ENCODE measurements around the gene GDI1.
"Not testable (repeated sequence)": the region's sequence is repeated elsewhere in the genome, so short reads cannot be mapped to it uniquely, and the experiment has no call there.

GDI1 gene

GRCh38 chrX:154397888-154398667 lies 38.9 kb upstream of the GDI1 start, which contains the start of gene RPL10:
Gene RPL10, plus strand, starts transcription at chrX:154398377. Its CDS starts 143 bp downstream, at chrX:154398520.
- Histone ChIP-seq H3K27ac (peak within 1 kb of the TSS; percentile 99), H3K27me3 (replicated peaks) (no peaks in the 10 kb centered on the region), H3K36me3 (replicated peaks) (peaks cover 32% of the 10 kb centered on the region), H3K4me3 (ENCODE audit: low read depth, low read length) (peak within 1 kb of the TSS; percentile 86)
- TF ChIP-seq CTCF (IDR thresholded peaks at IDR 0.05; ENCODE audit: low read depth, low read length, missing control alignments), result no peak
- in situ Hi-C loops (cut with HindIII; ENCODE audit: low pct_ligation_motif_present, low sequenced_read_pairs), result no loop called here
- peak; percentile 94 for DNase-seq

GRCh38 chrX:154398668-154399526 lies 38.1 kb upstream of the GDI1 start:
- peak overlapping the region; percentile 86 for H3K4me3 ChIP-seq (ENCODE audit: low read depth, low read length)
- peaks cover 32% of the 10 kb centered on the region for H3K36me3 ChIP-seq (replicated peaks)
- peak; percentile 80 for TF ChIP-seq CTCF (IDR thresholded peaks at IDR 0.05; ENCODE audit: low read depth, low read length, missing control alignments)
- H3K27me3 ChIP-seq (replicated peaks), result no peaks in the 10 kb centered on the region
- DNase-seq, result peak; percentile 61
- in situ Hi-C loops (cut with HindIII; ENCODE audit: low pct_ligation_motif_present, low sequenced_read_pairs), result no loop called here
- peak overlapping the region; percentile 99 for H3K27ac ChIP-seq

GRCh38 chrX:154399527-154400368 lies 37.2 kb upstream of the GDI1 start:
- H3K27me3 ChIP-seq (replicated peaks), result no peaks in the 10 kb centered on the region
- peaks cover 32% of the 10 kb centered on the region for H3K36me3 ChIP-seq (replicated peaks)
- peak overlapping the region; percentile 99 for H3K27ac ChIP-seq
- in situ Hi-C loops (cut with HindIII; ENCODE audit: low pct_ligation_motif_present, low sequenced_read_pairs), result no loop called here
- no peak for DNase-seq
- peak overlapping the region; percentile 86 for H3K4me3 ChIP-seq (ENCODE audit: low read depth, low read length)
- TF ChIP-seq CTCF (IDR thresholded peaks at IDR 0.05; ENCODE audit: low read depth, low read length, missing control alignments), result no peak

GRCh38 chrX:154400369-154400817 lies 36.6 kb upstream of the GDI1 start:
- H3K27ac ChIP-seq; DNase-seq; in situ Hi-C loops (cut with HindIII; ENCODE audit: low pct_ligation_motif_present, low sequenced_read_pairs); H3K27me3 ChIP-seq (replicated peaks): not testable (repeated sequence)
- Histone ChIP-seq H3K4me3 (ENCODE audit: low read depth, low read length) (peak overlapping the region; percentile 86), H3K36me3 (replicated peaks) (peaks cover 32% of the 10 kb centered on the region)

GRCh38 chrX:154401045-154401799 lies 35.7 kb upstream of the GDI1 start:
- H3K27me3 ChIP-seq (replicated peaks), result no peaks in the 10 kb centered on the region
- DNase-seq, result no peak
- H3K36me3 ChIP-seq (replicated peaks), result peaks cover 32% of the 10 kb centered on the region
- TF ChIP-seq CTCF (IDR thresholded peaks at IDR 0.05; ENCODE audit: low read depth, low read length, missing control alignments), result no peak
- in situ Hi-C loops (cut with HindIII; ENCODE audit: low pct_ligation_motif_present, low sequenced_read_pairs), result no loop called here
- H3K4me3 ChIP-seq (ENCODE audit: low read depth, low read length), result no peak overlapping the region
- H3K27ac ChIP-seq, result no peak overlapping the region

All from brain microvascular endothelial cell (primary cell).